HG03521 (cell line): ENCODE measurements around the gene ARMC6.
"Not testable (repeated sequence)": the region's sequence is repeated elsewhere in the genome, so short reads cannot be mapped to it uniquely, and the experiment has no call there.

Experiments
- ATAC-seq: cut with Tn5 transposase; IDR thresholded peaks from one replicate; pipeline ENCODE4 v1.9.1; 2021; ENCODE audit warnings: mild to moderate bottlenecking, moderate library complexity; ENCODE audit not compliant: unreplicated experiment

The ARMC6 gene

DNA sequence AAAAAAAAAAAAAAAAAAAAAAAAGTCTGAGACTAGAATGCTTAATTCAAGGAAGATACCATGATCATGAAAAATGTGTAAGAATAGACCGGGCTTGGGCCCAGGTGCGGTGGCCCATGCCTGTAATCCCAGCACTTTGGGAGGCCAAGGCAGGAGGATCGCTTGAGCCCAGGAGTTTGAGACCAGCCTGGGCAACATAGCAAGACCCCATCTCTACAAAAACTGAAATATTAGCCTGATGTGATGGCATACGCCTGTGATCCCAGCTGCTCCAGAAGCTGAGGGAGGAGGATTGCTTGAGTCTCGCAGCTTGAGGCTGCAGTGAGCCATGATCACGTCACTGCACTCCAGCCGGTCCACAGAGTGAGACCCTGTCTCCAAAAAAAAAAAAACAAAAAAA, 73.5 kb downstream of the ARMC6 start:
- ATAC-seq = not testable (repeated sequence)

DNA sequence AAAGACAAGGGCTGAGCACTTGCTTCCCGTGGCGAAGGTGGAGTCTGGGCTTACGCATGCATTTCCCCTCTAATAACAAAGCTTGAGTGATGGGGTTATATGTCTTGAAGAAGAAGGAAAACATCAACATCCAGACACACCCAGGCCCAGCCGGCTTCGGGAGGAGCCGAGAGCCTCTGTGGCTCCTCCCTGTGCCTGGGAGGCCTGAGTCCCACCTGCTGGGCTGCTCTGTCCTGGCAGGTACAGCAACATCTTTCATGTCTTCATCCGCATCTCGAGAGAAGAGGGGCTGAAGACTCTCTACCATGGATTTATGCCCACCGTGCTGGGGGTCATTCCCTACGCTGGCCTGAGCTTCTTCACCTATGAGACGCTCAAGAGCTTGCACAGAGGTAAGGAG, 74.3 kb downstream of the ARMC6 start:
- no peak for ATAC-seq
